Stimulated activated CD4-positive, alpha-beta T cell treated with anti-CD3 and anti-CD28 coated beads, Interleukin-4, amount 100 ng/mL, for 1 hour (primary cell): ENCODE measurements around the gene TSPAN32.

ENCODE experiments used
- DNase-seq: peaks from one replicate; pipeline ENCODE4 v3.0.0-alpha.2; 2020

TSPAN32 gene

DNA sequence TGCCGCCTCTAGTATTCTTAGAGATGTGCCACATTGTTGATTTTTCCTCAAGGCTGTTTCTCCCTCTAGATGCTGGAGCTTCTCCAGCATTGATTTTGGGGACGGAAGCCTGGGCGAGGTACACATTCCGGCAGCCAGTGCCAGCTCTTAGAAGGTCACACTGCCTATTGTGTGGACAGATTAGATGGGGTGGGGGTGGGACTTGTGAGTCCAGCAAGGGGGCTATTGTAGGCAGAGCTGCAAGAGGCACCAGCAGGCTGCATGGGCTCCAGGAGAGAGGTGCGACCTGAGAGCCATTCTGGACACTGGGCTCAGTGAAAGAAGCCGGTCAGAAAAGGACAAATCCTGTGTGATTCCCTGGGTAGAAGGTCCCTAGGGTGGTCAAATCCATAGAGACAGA lies 12.5 kb upstream of the TSPAN32 start:
- no peak for DNase-seq

- DNase-seq: no peak
Observed at GRCh38 chr11:2289859-2290258, 12.0 kb upstream of the TSPAN32 start.

- DNase-seq: no peak
Observed at GRCh38 chr11:2290351-2290841, 11.4 kb upstream of the TSPAN32 start.

DNA sequence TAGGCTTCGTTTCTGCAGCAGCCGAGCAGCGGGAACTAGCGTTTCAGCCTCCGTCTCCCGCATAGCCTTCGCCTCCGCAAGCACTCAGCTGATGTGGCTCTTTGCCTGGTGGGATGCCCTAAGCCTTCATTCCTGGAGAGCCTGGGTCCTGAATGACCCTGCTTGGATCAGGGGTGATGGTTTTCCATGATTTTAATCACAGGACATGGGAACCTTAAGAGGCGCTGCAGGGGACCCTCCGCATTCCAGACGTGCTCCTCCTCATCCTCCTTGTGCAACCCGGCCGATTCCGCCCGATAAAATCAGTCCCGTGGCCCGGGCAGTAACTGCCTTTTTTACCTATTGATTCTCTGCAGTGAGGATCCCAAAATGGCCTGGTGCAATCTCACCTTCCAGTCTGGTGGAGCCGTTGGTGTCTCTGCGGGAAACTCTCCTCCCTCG lies 8.3 kb upstream of the TSPAN32 start:
- no peak for DNase-seq

- no peak for DNase-seq
Observed at GRCh38 chr11:2293984-2294925, 7.6 kb upstream of the TSPAN32 start.

- no peak for DNase-seq
Observed at GRCh38 chr11:2294926-2295290, 6.9 kb upstream of the TSPAN32 start.

- DNase-seq: no peak
Observed at GRCh38 chr11:2295971-2296912, 5.6 kb upstream of the TSPAN32 start.

- DNase-seq: no peak
Observed at GRCh38 chr11:2296913-2297622, 4.7 kb upstream of the TSPAN32 start.

GRCh38 chr11:2297623-2298030 lies 4.2 kb upstream of the TSPAN32 start:
- DNase-seq: no peak

DNA sequence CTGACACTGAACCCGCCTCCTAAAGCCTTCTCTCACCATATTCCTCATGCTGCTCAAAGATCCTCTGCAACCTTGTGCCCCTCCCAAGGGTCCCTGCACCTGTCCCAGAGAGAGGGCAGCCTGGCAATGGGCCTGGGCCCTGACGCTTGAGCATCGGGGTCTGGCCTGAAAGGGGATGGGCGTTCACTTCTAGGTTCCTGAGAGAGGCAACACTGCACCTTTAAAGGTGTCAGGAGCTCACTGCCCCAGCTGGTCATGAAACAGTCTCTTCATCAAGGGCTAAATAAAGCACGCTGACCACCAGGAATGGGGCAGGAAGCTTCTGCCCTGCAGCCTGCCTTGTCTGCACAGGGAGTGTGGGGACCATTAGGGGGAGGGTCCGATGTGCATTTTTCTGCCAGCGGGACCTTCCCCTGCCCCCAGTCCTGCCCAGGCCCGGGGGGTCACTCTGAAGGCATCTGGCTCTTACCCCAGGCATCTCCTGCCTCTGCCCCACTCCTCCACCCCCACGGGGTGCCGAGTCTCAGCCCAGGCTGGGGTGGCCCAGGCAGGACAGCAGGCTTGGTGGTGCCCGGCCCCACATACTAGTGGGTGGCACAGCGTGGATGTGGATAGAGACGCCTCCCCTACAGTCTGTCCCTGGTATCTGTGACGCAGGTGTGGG lies 3.5 kb upstream of the TSPAN32 start:
- DNase-seq: no peak

DNA sequence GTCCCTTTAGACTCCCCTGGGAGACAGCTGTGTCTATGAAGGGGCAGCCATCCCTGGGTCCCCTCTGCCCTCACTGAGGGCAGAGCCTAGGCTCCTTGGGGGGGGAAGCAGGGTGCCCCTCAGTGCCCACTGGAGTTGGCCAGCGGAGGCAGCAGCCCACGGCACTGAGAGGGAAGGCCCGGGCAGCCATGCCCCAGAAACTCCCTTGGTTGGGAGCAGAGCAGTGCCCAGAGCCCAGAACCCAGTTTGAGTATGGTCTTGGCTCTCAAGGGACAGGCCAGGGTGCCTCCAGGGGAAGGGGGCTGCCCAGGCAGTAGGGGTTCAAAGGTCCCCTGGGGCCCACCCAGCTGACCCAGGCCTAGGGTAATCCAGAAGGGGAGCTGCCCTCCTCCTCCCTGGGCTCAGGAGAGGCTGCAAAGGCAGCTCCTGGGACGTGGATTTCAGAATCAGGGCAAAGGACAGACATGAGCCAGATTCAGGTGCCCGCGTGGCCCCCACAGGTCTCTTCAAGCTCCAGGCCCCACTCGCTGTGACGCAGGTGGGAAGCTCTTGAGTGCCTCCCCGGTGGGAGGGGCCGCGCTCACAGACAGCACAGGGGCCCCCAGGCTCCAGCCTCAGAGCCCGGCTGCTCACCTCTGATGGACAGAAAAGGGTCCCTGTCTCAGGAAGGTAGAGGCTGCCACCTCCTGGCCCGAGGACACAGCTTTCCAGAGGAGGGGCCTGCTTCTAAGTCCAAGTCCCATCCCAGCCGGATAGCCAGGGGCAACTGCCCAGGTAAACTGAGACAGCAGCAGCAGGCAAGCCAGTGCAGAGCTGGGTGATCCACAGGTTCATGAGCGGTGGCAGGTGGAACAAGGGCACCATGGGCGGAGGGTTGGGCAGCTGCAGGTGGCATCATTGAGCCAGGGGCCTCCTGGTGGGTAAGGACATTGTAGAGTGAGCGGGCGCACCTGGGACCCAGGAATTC lies 2.7 kb upstream of the TSPAN32 start:
- DNase-seq: peak; percentile 25

- no peak for DNase-seq
Observed at GRCh38 chr11:2299773-2300172, 2.0 kb upstream of the TSPAN32 start.

GRCh38 chr11:2300290-2300935 lies 1.4 kb upstream of the TSPAN32 start:
- no peak for DNase-seq

DNA sequence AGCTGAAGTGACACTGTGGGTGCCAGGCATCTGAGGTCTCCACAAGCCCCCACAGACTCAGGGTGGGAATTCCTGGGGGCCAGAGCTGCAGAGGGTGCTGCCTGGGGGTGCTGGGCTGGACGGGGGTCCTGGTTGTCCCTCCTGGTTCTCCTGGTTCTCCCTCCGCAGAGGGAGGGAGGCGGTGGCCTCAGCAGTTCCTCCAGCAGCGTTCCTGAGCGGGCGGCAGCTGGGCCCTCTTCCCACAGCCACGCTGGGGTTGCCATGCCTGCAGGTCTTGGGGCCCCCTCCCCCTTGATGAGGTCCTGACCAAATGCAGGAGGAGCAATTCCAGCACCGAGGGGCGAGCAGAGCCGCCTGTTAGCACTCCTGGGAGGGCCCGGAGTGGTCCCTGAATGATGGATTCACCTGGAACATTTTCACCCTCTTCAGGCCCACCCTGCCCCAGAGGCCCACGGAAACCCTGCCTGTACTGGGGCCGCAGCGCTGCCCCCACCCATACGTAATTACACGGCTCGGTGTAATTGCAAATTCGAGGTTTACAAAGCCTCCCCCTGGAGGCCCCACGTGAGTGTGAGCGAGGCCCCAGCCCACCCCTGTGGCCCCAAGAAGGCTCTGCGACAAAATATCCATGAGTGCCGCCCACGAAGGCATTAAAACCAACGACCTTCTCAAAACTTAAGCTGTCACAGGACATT lies 730 bp upstream of the TSPAN32 start:
- DNase-seq: peak; percentile 15

- peak; percentile 26 for DNase-seq
Observed at GRCh38 chr11:2302306-2302895, 588 bp downstream of the TSPAN32 start.

DNA sequence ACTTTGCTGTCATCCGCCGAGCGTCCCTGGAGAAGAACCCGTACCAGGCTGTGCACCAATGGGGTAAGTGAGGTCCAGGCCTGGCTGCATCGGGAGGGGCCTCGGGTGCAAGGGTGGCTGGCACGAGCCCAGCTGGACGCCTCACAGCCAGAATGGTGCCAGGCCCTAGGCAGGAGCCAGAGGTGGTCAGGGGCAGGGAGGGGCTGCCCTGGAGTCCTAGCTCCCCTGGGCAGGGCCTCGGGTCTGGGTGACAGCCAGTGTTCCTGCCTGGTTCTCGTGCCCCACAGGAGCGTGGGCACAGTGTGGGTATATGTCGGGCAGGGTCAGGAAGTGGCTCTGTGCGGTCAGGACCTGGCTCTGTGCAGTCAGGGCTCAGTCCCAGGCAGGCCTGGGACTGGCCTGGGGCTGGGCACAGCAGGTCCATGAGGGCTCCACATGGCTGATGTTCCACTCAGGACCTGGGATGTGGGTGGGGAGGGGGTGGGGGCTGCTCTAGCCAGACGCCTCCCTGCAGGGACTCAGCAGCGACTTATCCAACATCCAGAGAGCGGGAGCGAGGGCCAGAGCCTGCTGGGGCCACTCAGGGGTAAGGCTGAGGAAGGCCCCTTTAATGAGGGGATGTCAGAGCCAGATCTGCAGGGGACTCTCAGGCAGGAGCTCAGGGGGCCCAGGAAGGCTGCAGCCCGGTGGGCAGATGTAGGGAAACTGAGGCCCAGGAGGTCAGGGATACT lies 1.2 kb downstream of the TSPAN32 start:
- no peak for DNase-seq

GRCh38 chr11:2303627-2304505 lies 2.1 kb downstream of the TSPAN32 start:
- no peak for DNase-seq
